NCI-H446 treated with DMSO at 0.1 percent for 48 hours (cell line): Measurements from ENCODE around the gene NDUFA11.

Experiments
- DNase-seq: peaks from one replicate; lab custom pipeline; 2025; lab: John Stamatoyannopoulos, UW

Gene NDUFA11

GRCh38 chr19:5908773-5909442 lies 5.3 kb upstream of the NDUFA11 start:
- no peak for DNase-seq

DNA sequence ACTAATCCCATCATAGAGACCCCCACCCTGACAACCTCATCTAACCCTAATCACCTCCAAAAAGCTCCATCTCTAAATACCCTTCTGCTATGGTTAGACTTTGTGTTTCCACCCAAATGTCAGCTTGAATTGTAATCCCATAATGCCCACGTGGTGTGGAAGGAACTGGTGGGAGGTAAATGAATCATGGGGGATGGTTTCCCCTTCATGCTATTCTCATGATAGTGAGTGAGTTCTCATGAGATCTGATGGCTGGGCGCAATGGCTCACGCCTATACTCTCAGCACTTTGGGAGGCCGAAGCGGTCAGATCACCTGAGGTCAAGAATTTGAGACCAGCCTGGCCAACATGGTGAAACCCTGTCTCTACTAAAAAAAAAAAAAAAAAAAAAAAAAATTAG lies 3.7 kb upstream of the NDUFA11 start:
- no peak for DNase-seq

DNA sequence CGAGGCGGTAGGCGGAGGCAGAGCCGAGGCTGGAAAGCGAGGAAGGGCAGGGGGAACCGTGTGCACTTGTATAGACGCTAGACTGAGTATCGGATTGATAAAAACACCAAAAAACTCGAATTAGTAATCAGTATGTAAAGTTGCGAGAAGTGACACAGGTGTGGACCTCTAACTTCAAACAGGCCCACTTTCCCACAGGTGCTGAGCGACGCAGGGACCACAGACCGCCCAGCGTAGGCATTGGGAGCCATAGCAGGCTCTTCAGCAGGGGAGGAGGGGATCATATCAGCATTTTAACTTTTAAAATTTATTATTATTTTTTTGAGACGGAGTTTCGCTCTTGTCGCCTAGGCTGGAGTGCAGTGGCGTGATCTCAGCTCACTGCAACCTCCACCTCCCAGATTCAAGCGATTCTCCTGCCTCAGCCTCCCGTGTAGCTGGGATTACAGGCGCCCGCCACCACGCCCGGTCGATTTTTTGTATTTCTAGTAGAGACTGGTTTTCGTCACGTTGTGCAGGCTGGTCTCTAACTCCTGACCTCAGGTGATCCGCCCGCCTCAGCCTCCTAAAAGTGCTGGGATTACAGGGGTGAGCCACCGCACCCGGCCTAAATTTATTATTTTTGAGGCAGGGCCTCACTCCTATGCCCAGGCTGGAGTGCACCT lies 1.7 kb upstream of the NDUFA11 start:
- DNase-seq, result no peak

DNA sequence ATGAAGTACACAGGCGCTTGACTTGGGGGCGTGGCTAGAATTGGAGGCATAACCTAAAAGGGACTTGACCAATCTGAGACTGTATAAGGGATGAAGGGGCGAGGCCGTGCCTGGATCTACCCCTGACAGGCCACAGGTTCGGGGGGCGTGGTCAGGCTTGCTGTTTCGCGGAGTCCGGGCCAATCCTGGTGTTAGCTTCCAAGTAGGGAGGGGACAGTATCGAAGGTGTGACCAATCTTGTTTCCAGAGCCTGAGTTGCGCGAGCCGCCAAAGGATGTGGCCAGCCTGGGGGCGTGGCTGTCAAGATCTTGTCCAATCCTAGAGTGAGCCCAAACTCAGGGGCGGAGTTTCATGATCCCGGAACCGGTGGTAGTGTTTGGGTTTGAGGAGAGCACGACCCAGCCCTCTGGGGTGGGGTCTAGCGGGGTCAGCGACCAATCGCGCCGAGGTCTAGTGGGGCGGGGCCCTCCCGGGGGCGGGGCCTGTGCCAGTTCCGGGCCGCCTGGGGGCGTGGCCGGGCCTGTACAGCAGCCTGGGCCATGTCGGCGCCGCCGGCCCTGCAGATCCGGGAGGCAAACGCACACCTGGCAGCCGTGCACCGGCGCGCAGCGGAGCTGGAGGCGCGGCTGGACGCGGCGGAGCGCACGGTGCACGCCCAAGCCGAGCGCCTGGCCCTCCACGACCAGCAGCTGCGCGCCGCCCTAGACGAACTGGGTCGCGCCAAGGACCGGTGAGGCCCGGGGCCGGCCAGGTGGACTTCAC lies 943 bp upstream of the NDUFA11 start, which contains the start of gene VMAC:
Gene VMAC (plus strand): TSS at position 521 of the 762 bp plus-strand sequence. CDS start 19 bp downstream, at position 540.
- DNase-seq, result peak; percentile 100

GRCh38 chr19:5903056-5903623 lies 450 bp downstream of the NDUFA11 start:
- no peak for DNase-seq

DNA sequence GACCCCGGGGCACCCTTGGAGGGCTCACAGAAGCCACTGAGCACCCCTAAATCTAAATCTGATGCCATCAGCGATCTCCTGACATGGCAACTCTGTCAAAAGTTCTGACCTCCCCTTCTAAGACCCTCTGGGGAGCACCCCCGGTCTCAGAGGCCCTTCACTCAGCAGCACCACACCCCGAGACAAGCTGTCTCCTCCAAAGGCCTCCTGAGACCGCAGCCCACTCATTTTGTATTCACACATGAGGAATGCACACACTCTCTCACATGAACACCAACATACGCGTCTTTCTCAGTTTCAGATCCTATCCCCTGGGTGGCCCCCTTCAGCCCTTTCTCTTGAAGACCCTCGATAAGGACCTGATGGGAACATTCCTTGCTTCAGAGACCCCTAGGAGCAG lies 2.6 kb downstream of the NDUFA11 start:
- DNase-seq, result no peak

DNA sequence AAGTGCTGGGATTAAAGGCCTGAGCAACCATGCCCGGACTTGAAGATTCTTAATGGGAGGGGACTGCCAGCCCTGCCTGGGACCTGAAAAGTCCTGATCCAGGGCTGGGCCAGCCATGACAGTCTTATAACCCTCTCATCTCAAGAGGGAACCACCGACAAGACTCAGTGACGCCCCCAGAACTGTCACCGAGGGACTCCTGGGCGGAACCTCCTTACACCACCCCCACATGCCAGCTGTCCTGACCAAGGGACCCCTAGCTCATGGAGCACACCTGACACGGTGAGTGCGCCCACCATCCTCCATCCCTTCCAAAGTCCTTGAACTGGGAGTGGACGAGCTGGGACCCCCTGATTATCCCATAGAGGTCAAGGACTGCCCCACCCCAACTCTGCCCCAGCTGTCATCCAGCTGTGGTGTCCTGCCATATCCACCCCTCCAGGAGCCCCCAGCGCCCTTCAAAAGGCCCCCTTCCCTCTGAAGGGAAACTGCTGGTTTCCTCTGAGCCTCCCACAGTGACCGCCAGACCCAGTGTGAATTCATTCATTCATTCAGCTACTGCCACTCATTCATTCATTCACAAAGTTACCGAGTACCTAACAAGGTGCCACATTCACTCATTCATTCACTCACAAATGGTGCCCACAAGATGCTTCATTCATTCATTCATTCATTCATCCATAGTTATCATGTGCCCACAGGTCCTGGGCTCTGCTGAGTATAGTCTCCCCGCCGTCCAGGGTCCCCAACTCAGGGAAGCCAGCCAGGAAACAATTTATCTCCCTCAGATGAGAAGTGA lies 3.7 kb downstream of the NDUFA11 start:
- DNase-seq, result no peak

DNA sequence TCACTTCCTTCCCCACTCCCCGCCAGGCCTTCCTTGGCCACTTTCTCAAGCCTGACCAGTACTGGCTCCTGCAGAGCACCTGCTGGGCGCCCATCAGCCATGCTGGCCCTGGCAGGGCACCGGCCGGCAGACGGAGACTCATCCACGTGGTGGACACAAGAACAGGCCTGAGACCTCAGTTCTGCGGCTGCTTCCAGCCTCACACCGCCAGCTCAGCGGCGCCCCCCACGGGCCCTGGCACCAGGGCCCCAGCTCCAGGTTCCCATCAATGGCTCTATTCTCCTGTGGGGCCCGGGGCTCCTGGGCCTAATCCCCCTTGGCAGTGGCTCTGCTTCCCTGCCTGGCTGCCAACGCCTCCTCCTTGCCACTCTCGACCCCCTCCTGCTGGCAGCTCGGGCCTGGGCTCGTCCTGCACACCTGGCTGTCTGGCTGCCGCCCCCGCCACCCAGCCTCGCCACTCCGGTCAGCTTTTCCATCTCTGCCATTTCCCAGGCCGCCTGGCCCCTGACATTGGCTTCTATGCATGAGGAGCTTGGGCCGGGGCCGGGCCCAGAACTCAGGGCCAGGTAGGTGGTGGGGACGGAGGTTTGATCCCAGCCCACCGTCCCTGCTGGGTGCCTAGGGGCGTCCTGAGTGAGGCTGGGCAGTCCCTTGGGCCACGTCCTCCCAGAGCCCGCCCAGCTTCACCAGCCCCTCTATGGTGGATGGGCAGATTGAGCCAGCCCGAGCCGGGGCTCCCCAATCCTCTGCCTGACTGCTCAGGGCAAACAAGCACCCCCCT lies 6.2 kb downstream of the NDUFA11 start:
- DNase-seq, result no peak

DNA sequence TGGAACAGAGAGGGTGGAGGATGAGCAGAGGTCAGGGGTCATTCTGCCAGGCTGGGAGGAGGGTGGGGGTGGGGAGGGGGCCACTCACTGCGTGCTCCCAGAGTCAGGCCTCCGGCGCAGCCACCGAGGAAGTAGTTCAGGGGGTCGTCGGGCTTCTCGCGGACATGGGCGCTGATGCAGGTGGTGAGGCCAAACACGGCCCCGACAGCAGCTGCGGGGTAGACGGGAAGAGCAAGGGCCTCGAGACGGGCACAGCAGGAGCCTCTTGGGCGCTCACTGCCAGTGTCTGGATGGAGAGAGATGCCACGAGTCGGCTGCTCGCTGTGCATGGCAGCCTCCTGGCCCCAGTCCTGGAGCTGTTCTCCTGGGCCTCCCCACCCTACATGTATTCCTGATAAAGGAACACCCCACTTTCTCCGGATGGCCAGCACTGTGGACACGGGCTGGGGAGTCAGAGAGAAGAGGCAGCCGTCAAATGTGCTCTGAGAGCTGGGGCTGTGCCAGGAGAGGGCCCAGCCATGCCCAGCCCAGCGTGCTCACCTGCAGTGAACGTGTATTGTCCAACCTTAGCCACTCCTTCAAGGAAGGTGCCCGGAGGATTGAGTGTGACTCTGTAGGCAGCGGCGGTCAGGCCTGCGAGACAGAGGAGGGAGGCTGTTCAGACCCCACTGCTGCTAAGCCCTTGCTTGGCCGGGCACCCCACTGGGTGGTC lies 7.1 kb downstream of the NDUFA11 start:
- no peak for DNase-seq

DNA sequence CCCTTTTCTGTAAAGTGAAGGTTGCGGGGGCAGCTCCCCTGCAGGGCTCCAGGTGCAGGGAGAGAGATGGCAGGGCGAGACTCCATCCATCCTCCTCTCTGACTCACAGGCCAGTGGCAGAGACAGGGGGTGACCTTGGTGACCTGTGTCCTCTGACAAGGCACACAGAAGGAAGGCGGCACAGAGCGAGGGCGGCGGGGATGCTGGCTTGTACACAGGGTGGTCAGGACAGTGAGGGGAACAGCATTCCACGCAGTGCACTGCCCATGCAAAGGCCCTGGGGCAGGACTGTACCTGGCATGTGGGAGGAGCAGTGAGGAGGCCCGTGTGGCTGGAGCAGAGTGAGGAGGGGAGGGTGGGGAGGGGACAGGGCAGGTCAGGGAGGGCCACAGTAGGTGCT lies 7.7 kb downstream of the NDUFA11 start:
- no peak for DNase-seq

DNA sequence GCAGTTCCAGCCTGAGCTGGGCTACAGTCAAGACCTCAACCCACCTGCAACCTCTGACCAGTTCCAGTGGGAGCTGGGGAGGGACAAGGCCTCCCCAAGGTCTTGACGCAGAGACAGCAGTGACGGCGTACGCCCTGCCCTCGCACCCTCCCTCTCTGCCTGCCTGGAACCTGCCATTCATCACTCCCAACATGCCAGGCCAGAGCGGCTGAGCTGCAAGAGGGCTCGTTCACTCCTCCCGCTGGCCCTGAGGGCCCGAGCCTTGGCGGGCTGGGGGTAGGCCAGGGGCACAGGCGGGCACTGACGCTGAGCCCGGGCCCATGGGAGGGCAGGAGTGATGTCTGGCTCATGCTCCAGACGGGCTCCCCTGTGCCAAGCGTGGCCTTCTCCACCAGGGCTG lies 8.2 kb downstream of the NDUFA11 start:
- no peak for DNase-seq

GRCh38 chr19:5894704-5895349 lies 8.8 kb downstream of the NDUFA11 start:
- no peak for DNase-seq

DNA sequence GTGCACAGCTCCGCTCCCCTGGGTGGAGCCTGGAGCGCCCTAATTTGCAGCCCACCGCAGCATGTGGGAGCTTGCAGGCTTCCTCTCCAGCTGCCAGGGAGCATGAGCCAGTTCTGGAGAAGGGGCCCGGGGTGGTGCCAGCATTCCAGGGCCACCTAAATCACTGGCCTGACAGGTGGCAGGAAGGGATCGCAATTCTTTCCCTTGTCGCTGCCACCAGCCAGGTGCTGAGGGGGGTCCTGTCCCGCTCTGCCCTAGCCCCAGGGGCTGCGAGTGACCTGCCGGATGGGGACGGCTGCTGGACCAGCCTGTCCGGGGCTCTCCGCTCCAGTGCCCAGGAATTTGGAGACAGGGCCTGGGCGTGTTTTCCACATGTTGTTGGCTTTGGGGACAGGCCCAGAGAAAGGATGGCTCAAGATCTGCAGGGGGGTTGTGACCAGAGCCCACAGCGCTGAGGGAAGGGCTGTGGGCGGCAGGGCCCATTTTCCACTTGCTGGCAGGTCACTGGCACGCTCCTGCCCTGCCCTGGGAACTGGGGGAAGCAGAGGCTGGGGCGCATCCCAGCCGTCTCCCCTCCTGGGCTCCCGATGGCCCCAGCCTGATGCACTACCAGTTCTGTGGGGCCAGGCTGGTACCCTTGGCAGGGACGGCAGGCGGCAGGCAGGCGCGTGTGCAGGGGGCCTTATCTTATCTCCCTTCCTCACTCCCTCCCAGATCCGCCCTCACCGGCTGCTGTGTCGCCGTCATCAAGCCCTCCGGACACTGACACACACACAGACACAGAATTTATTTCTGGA lies 9.5 kb downstream of the NDUFA11 start:
- no peak for DNase-seq

DNA sequence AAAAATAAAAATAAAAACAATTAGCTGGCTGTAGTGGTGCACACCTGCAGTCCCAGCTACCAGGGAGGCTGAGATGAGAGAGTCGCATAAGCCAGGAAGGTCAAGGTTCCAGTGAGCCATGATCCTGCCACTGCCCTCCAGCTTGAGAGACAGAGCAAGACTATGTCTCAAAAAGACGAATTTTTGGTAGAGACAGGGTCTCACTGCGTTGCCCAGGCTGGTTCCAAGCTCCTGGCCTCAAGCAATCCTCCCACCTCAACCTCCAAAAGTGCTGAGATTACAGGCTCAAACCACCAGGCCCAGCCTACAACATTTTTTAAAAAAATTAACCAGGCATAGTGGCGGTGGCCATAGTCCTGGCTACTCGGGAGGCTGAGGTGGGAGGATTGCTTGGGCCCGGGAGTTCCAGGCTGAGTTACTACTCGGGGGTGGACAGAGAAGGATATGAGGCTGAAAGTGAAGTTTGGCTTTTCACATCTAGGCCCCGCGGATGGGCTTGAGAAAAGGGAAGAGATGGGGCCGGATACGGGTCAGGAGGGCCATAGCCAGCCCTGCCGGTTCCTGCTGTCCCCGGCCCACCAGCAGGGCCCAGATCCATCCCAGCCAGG lies 10.2 kb downstream of the NDUFA11 start:
- no peak for DNase-seq

DNA sequence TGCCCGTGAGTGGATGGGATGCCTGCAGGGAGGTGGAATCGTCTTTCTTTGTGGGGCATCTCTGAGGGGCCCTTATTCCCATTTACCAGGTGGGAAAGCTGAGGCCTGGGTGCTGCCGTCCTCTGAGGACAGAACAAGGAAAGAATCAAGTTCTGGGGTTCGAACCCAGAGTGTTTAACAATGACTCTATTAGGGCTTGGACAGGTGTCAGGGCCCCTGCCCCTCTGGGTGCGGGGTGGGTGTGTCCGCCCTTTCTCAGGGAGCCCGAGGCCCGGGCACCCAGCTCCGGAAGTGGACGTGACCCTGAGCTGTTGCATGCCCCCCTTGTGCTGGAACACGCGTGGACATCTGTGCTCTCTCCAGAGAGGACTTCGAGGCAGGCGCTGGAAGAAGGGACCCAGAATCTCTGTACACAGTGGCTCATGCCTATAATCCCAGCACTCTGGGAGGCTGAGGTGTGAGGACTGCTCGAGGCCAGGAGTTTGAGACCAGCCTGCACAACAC lies 10.8 kb downstream of the NDUFA11 start:
- no peak for DNase-seq

- DNase-seq, result no peak
Measured at GRCh38 chr19:5891938-5892771, 11.4 kb downstream of the NDUFA11 start.

- no peak for DNase-seq
Measured at GRCh38 chr19:5891572-5891937, 12.0 kb downstream of the NDUFA11 start.

DNA sequence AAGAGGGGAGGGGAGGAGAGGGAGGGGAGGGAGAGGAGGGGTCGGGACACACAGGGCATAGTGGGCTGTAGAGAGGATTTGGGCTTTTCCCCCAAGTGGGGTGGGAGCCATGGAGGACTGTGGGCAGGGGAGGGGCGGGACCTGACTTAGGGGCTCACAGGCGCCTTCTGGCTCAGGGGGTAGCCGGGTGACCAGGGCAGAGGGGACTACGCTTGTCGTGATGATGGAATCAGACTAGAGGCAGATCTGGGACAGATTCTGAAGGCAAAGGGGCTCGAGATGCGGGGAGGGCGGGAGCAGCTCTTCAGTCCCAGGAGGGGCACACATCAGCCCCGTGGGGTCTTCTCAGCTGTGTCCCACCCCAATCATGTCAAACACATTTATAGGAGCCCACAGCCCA lies 13.5 kb downstream of the NDUFA11 start:
- DNase-seq, result no peak
